Uterus (tissue), 4 donors: ENCODE measurements around the gene BRK1. TPM values are rescaled to one million over a fixed set of nuclear protein-coding genes. Genes with fewer than 3 reads are reported as not detected.
"Not testable (repeated sequence)": the region's sequence is repeated elsewhere in the genome, so short reads cannot be mapped to it uniquely, and the experiment has no call there.

Experiments
- DNase-seq, 2 donors: peaks; one replicate each; pipeline ENCODE4 v3.0.0-alpha.2; 2019 to 2020
- H3K27ac ChIP-seq, 2 donors: fragments of 200-600 bp; sonication (generic); 1 replicate in 1 of 2; 2 replicates in 1 of 2; pipeline ENCODE4 v1.5.1; 2016 to 2018
- H3K27me3 ChIP-seq, 2 donors: fragments of 200-600 bp; sonication (generic); one replicate each; pipeline ENCODE4 v1.5.1; 2018 to 2019; ENCODE audit warnings: control low read depth in 1 of 2
- H3K36me3 ChIP-seq, 2 donors: fragments of 200-600 bp; sonication (generic); one replicate each; pipeline ENCODE4 v1.5.1; 2019; ENCODE audit warnings: control low read depth in 1 of 2
- H3K4me1 ChIP-seq, 2 donors: fragments of 200-600 bp; sonication (generic); one replicate each; pipeline ENCODE4 v1.5.1; 2018 to 2019; ENCODE audit warnings: control low read depth in 1 of 2
- H3K4me3 ChIP-seq, 2 donors: fragments of 200-600 bp; sonication (generic); 1 replicate in 1 of 2; 2 replicates in 1 of 2; pipeline ENCODE4 v1.5.1; 2018 to 2019; ENCODE audit warnings: mild to moderate bottlenecking in 1 of 2
- H3K9me3 ChIP-seq, 2 donors: fragments of 200-600 bp; sonication (generic); one replicate each; pipeline ENCODE4 v1.5.1; 2019; ENCODE audit warnings: control low read depth in 1 of 2
- CTCF ChIP-seq, 4 experiments: fragments of 200-600 bp in 2 of 4; fragments of 450-650 bp in 2 of 4; sonication (generic) in 2 of 4; IDR thresholded peaks; one replicate each; pipeline ENCODE4 v1.5.1; 2016 to 2019; ENCODE audit warnings: antibody characterized with exemption in 4 of 4, mild to moderate bottlenecking in 2 of 4, moderate library complexity in 1 of 4
- POLR2A ChIP-seq, 2 donors: fragments of 450-650 bp; IDR thresholded peaks; one replicate each; pipeline ENCODE4 v1.6.1; 2016; ENCODE audit warnings: antibody characterized with exemption in 2 of 2, mild to moderate bottlenecking in 1 of 2, moderate library complexity in 1 of 2
- intact Hi-C: fragments of 100-400 bp; cut with DNase I; formaldehyde crosslinking; loops from one replicate; pipeline ENCODE4 v1.15.1; 2023; ENCODE audit warnings: low total_unique reads
- total RNA-seq, 4 donors: library from RNA; depleted of rRNA in 3 of 4; stranded (reverse); fragments of >200 nt in 3 of 4; gene quantifications; one replicate each; pipeline versions ENCODE4 v1.1.0 to v1.2.4, GENCODE V29; 2014 to 2023
- donor health status: DM: yes; HTN: yes; CAD: no.

Gene BRK1
- total RNA-seq, 4 donors from 2014 or later = 89.1 to 145 (median 117) TPM

GRCh38 chr3:10121064-10121463, 5.6 kb downstream of the BRK1 start:
- TF ChIP-seq POLR2A (IDR thresholded peaks at IDR 0.05) (no peak), CTCF (IDR thresholded peaks at IDR 0.05) (no peak)
- Histone ChIP-seq H3K4me3 (no peak overlapping the region), H3K27me3 (no peaks in the 10 kb centered on the region), H3K36me3 (no peaks in the 10 kb centered on the region), H3K4me1 (peaks cover 7 to 12% of the 10 kb centered on the region in 2 donors), H3K27ac (no peak overlapping the region), H3K9me3 (no peaks in the 10 kb centered on the region)
- intact Hi-C loops = no loop called here
- DNase-seq = no peak

- TF ChIP-seq CTCF (IDR thresholded peaks at IDR 0.05) (no peak), POLR2A (IDR thresholded peaks at IDR 0.05) (no peak)
- peaks cover 0 to 3% of the 10 kb centered on the region in 2 donors for H3K4me1 ChIP-seq
- no peaks in the 10 kb centered on the region for H3K9me3 ChIP-seq
- H3K4me3 ChIP-seq = no peak overlapping the region
- no peak overlapping the region for H3K27ac ChIP-seq
- no peaks in the 10 kb centered on the region for H3K27me3 ChIP-seq
- no peak for DNase-seq
- intact Hi-C loops = no loop called here
- no peaks in the 10 kb centered on the region for H3K36me3 ChIP-seq
Measured at GRCh38 chr3:10122724-10123123, 7.2 kb downstream of the BRK1 start.

GRCh38 chr3:10135872-10136271, 20.4 kb downstream of the BRK1 start:
- H3K4me1 ChIP-seq, intact Hi-C loops, H3K9me3 ChIP-seq, H3K27me3 ChIP-seq, H3K4me3 ChIP-seq, H3K36me3 ChIP-seq, DNase-seq, H3K27ac ChIP-seq: not testable (repeated sequence)

- H3K27me3 ChIP-seq = no peaks in the 10 kb centered on the region
- no peaks in the 10 kb centered on the region for H3K9me3 ChIP-seq
- H3K4me3 ChIP-seq = no peak overlapping the region
- intact Hi-C loops = no loop called here
- H3K4me1 ChIP-seq = no peaks in the 10 kb centered on the region
- no peak overlapping the region for H3K27ac ChIP-seq
- DNase-seq = no peak
- no peaks in the 10 kb centered on the region for H3K36me3 ChIP-seq
- TF ChIP-seq CTCF (IDR thresholded peaks at IDR 0.05) (no peak), POLR2A (IDR thresholded peaks at IDR 0.05) (no peak)
Measured at GRCh38 chr3:10136426-10137005, 21.0 kb downstream of the BRK1 start.

GRCh38 chr3:10137178-10137577, 21.7 kb downstream of the BRK1 start:
- no peaks in the 10 kb centered on the region for H3K4me1 ChIP-seq
- intact Hi-C loops = no loop called here
- H3K36me3 ChIP-seq = no peaks in the 10 kb centered on the region
- H3K27ac ChIP-seq = no peak overlapping the region
- no peak overlapping the region for H3K4me3 ChIP-seq
- DNase-seq = no peak
- no peaks in the 10 kb centered on the region for H3K27me3 ChIP-seq
- H3K9me3 ChIP-seq = no peaks in the 10 kb centered on the region
- TF ChIP-seq POLR2A (IDR thresholded peaks at IDR 0.05) (no peak), CTCF (IDR thresholded peaks at IDR 0.05) (no peak)
